ENCODE measurements around the gene IQSEC1. TPM values are rescaled to one million over a fixed set of nuclear protein-coding genes. Genes with fewer than 3 reads are reported as not detected.
A peak's percentile ranks its signal among the peaks of the same experiment; 100 is the strongest.

Gene IQSEC1
- total RNA-seq, 1 donor from 2014 or later: 37.2 TPM

- Mint-ChIP-seq H3K4me1 (ENCODE audit: low read depth) (peaks cover 8% of the 10 kb centered on the region), H3K27ac (ENCODE audit: unreplicated experiment) (no peak overlapping the region), H3K27me3 (ENCODE audit: low read depth) (peaks cover 11% of the 10 kb centered on the region), H3K4me3 (ENCODE audit: unreplicated experiment) (no peak overlapping the region), H3K9me3 (ENCODE audit: low read depth) (no peaks in the 10 kb centered on the region), H3K36me3 (ENCODE audit: low read depth) (no peaks in the 10 kb centered on the region)
- TF ChIP-seq, protein P1, sequence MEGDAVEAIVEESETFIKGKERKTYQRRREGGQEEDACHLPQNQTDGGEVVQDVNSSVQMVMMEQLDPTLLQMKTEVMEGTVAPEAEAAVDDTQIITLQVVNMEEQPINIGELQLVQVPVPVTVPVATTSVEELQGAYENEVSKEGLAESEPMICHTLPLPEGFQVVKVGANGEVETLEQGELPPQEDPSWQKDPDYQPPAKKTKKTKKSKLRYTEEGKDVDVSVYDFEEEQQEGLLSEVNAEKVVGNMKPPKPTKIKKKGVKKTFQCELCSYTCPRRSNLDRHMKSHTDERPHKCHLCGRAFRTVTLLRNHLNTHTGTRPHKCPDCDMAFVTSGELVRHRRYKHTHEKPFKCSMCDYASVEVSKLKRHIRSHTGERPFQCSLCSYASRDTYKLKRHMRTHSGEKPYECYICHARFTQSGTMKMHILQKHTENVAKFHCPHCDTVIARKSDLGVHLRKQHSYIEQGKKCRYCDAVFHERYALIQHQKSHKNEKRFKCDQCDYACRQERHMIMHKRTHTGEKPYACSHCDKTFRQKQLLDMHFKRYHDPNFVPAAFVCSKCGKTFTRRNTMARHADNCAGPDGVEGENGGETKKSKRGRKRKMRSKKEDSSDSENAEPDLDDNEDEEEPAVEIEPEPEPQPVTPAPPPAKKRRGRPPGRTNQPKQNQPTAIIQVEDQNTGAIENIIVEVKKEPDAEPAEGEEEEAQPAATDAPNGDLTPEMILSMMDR (IDR thresholded peaks at IDR 0.05): no peak
- no peak for DNase-seq (ENCODE audit: low spot score)
Observed at GRCh38 chr3:12871404-12871983, 201.7 kb downstream of the IQSEC1 start.

- no peak overlapping the region for H3K27ac Mint-ChIP-seq (ENCODE audit: unreplicated experiment)
Observed at GRCh38 chr3:12870942-12871341, 202.3 kb downstream of the IQSEC1 start.

GRCh38 chr3:12869035-12869621, 204.1 kb downstream of the IQSEC1 start:
- peak overlapping the region; percentile 46 for H3K4me3 Mint-ChIP-seq (ENCODE audit: unreplicated experiment)
- peaks cover 11% of the 10 kb centered on the region for H3K27me3 Mint-ChIP-seq (ENCODE audit: low read depth)
- TF ChIP-seq, protein P1 (IDR thresholded peaks at IDR 0.05): no peak
- peaks cover 8% of the 10 kb centered on the region for H3K4me1 Mint-ChIP-seq (ENCODE audit: low read depth)
- H3K27ac Mint-ChIP-seq (ENCODE audit: unreplicated experiment): no peak overlapping the region
- H3K36me3 Mint-ChIP-seq (ENCODE audit: low read depth): no peaks in the 10 kb centered on the region
- DNase-seq (ENCODE audit: low spot score): no peak
- peaks cover 5% of the 10 kb centered on the region for H3K9me3 Mint-ChIP-seq (ENCODE audit: low read depth)

More at GRCh38 chr3:12870942-12871341, 202.3 kb downstream of the IQSEC1 start:
- H3K27me3 Mint-ChIP-seq (ENCODE audit: low read depth): peaks cover 11% of the 10 kb centered on the region
- H3K4me3 Mint-ChIP-seq (ENCODE audit: unreplicated experiment): no peak overlapping the region
- TF ChIP-seq, protein P1 (IDR thresholded peaks at IDR 0.05): no peak
- H3K9me3 Mint-ChIP-seq (ENCODE audit: low read depth): no peaks in the 10 kb centered on the region
- H3K4me1 Mint-ChIP-seq (ENCODE audit: low read depth): peaks cover 8% of the 10 kb centered on the region
- H3K36me3 Mint-ChIP-seq (ENCODE audit: low read depth): no peaks in the 10 kb centered on the region
- DNase-seq (ENCODE audit: low spot score): no peak

- Mint-ChIP-seq H3K27me3 (ENCODE audit: low read depth) (peaks cover 11% of the 10 kb centered on the region), H3K4me3 (ENCODE audit: unreplicated experiment) (peak overlapping the region; percentile 45), H3K27ac (ENCODE audit: unreplicated experiment) (peak overlapping the region; percentile 47), H3K36me3 (ENCODE audit: low read depth) (no peaks in the 10 kb centered on the region), H3K4me1 (ENCODE audit: low read depth) (peaks cover 8% of the 10 kb centered on the region), H3K9me3 (ENCODE audit: low read depth) (peaks cover 5% of the 10 kb centered on the region)
- TF ChIP-seq, protein P1 (IDR thresholded peaks at IDR 0.05): peak; percentile 93
- no peak for DNase-seq (ENCODE audit: low spot score)
Observed at GRCh38 chr3:12868039-12869034, 204.9 kb downstream of the IQSEC1 start.

DNA sequence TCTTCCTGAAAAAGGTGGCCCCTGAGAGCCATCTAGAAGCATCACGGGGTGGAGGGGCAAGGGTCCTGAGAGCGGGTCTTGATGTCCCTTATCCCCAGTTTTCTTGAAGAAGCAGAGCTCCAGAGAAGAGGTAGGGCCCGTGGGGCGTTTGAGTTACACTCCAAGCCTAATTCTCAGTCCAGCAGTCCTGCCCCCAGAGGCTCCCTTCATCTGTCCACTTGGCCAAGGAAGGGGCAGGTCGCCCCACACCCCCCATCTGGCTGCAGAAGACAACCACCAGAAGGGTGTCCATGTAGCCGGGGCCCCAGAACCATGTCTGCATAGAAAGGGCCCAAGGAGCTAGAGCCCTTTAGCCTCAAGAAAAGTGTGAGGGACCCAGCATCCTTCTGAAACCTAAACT, 206.4 kb downstream of the IQSEC1 start:
- DNase-seq (ENCODE audit: low spot score): no peak

More for the DNA sequence above, 206.4 kb downstream of the IQSEC1 start:
- Mint-ChIP-seq H3K36me3 (ENCODE audit: low read depth) (no peaks in the 10 kb centered on the region), H3K4me3 (ENCODE audit: unreplicated experiment) (no peak overlapping the region), H3K27me3 (ENCODE audit: low read depth) (peaks cover 11% of the 10 kb centered on the region), H3K9me3 (ENCODE audit: low read depth) (peaks cover 5% of the 10 kb centered on the region), H3K27ac (ENCODE audit: unreplicated experiment) (no peak overlapping the region), H3K4me1 (ENCODE audit: low read depth) (peaks cover 8% of the 10 kb centered on the region)
- TF ChIP-seq, protein P1 (IDR thresholded peaks at IDR 0.05): no peak
